RWPE1 (cell line): ENCODE data around the gene XYLT2.
"Not testable (repeated sequence)": the region's sequence is repeated elsewhere in the genome, so short reads cannot be mapped to it uniquely, and the experiment has no call there.

Experiments used
- CTCF ChIA-PET: fragments of 350-600 bp; sonication (Branson Sonifier 250); formaldehyde crosslinking; extraction: SDS; loops from one replicate; lab custom pipeline; 2021; lab: Yijun Ruan, JAX
- POLR2A ChIA-PET: fragments of 400-600 bp; formaldehyde crosslinking; extraction: SDS; loops from one replicate; lab custom pipeline; 2020; ENCODE audit warnings: antibody characterized with exemption; ENCODE audit not compliant: low non-redundant PET; lab: Yijun Ruan, JAX
- DNase-seq: peaks from one replicate; pipeline ENCODE4 v3.0.0; 2012; ENCODE audit warnings: low spot score
- H3K27ac ChIP-seq: fragments of 450-650 bp; 2 replicates; pipeline ENCODE4 v1.5.1; 2017
- CTCF ChIP-seq: fragments of 450-650 bp; conservative IDR thresholded peaks from 2 replicates; pipeline ENCODE4 v1.5.1; 2017; ENCODE audit warnings: low read depth, mild to moderate bottlenecking

The XYLT2 gene

GRCh38 chr17:50328363-50329325 lies 17.3 kb upstream of the XYLT2 start:
- ChIA-PET CTCF (no interaction called here), POLR2A (interaction anchor here (0.6 kb wide), 1 partner anchor 23 kb away, joined by 3 read pairs; no protein-coding TSS in a partner anchor)
- TF ChIP-seq CTCF, result no peak
- DNase-seq, result no peak
- no peak overlapping the region for H3K27ac ChIP-seq

GRCh38 chr17:50329716-50330115 lies 16.2 kb upstream of the XYLT2 start:
- ChIA-PET CTCF (no interaction called here), POLR2A (interaction anchor here (0.5 kb wide), 1 partner anchor 269 kb away, joined by 4 read pairs; no protein-coding TSS in a partner anchor)
- no peak for DNase-seq
- TF ChIP-seq CTCF, result no peak
- no peak overlapping the region for H3K27ac ChIP-seq

GRCh38 chr17:50330151-50330775 lies 15.7 kb upstream of the XYLT2 start:
- ChIA-PET POLR2A (interaction anchor here (0.5 kb wide), 1 partner anchor 270 kb away, joined by 4 read pairs; no protein-coding TSS in a partner anchor), CTCF (interaction anchor here (0.6 kb wide), 1 partner anchor 32 kb away, joined by 3 read pairs; no protein-coding TSS in a partner anchor)
- H3K27ac ChIP-seq, result no peak overlapping the region
- no peak for TF ChIP-seq CTCF
- no peak for DNase-seq

GRCh38 chr17:50331085-50331791 lies 14.7 kb upstream of the XYLT2 start:
- peak overlapping the region; percentile 58 for H3K27ac ChIP-seq
- no peak for TF ChIP-seq CTCF
- ChIA-PET POLR2A (no interaction called here), CTCF (interaction anchor here (0.6 kb wide), 1 partner anchor 31 kb away, joined by 3 read pairs; no protein-coding TSS in a partner anchor)
- DNase-seq, result no peak

GRCh38 chr17:50332196-50332595 lies 13.7 kb upstream of the XYLT2 start:
- ChIA-PET POLR2A (no interaction called here), CTCF (interaction anchor here (0.6 kb wide), 1 partner anchor 146 kb away, joined by 4 read pairs; no protein-coding TSS in a partner anchor)
- no peak for DNase-seq
- peak overlapping the region; percentile 58 for H3K27ac ChIP-seq
- no peak for TF ChIP-seq CTCF

- H3K27ac ChIP-seq, POLR2A ChIA-PET, DNase-seq: not testable (repeated sequence)
- CTCF ChIA-PET, result interaction anchor here (0.7 kb wide), 2 partner anchors 14 to 132 kb away, joined by 3 to 6 read pairs; partner anchors contain the start of gene COL1A1
These were observed 12.5 kb upstream of the XYLT2 start for GRCh38 chr17:50333291-50334057.
